Measurements from ENCODE around the gene NKAIN2. TPM values are rescaled to one million over a fixed set of nuclear protein-coding genes. Genes with fewer than 3 reads are reported as not detected.

NKAIN2 gene
- total and polyA plus RNA-seq, 9 of the 15 experiments (the other 6 are each of a cell fraction or from before 2014, with no cell fraction given) = not detected

GRCh38 chr6:123980311-123980710, 176.6 kb downstream of the NKAIN2 start:
- no peak overlapping the region for H2AFZ ChIP-seq (ENCODE audit: low read depth, low read length)
- H3K4me1 ChIP-seq (replicated peaks in 1 of 2; ENCODE audit: control insufficient read depth in 2 of 2, insufficient read depth in 2 of 2, low read length in 2 of 2) = no peaks in the 10 kb centered on the region
- no peak overlapping the region for H3K4me2 ChIP-seq (ENCODE audit: insufficient read depth, low read length)
- ChIA-PET POLR2A (no interaction called here), CTCF (ENCODE audit: low intra/inter-chr PET ratio) (no interaction called here)
- in situ Hi-C loops (cut with MboI) (no loop called here), intact Hi-C loops (cut with micrococcal nuclease) (no loop called here)
- no peaks in the 10 kb centered on the region for H3K9me3 ChIP-seq (replicated peaks; ENCODE audit: control insufficient read depth, insufficient read depth, low read depth, low read length)
- WGBS (ENCODE audit: insufficient coverage, low coverage, missing lambda C conversion rate) = 0% methylated on average over 2 of the region's 2 CpGs
- no peak for ATAC-seq
- no peak for DNase-seq (ENCODE audit: extremely low read depth in 1 of 4, low spot score in 3 of 4)
- H3K27ac ChIP-seq (ENCODE audit: extremely low read depth, low read depth, low read length) = no peak overlapping the region
- no peaks in the 10 kb centered on the region for H3K79me2 ChIP-seq (ENCODE audit: control insufficient read depth, insufficient read depth, low read length)
- TF ChIP-seq POLR2A (conservative IDR thresholded peaks at IDR 0.05) = no peak
- TF ChIP-seq ZNF444 (CRISPR knock-in tag; IDR thresholded peaks at IDR 0.05) = no peak
- TF ChIP-seq BHLHE40 (IDR thresholded peaks at IDR 0.05; ENCODE audit: low read length) = no peak
- TF ChIP-seq, protein P1, sequence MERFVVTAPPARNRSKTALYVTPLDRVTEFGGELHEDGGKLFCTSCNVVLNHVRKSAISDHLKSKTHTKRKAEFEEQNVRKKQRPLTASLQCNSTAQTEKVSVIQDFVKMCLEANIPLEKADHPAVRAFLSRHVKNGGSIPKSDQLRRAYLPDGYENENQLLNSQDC (CRISPR knock-in tag; IDR thresholded peaks at IDR 0.05) = no peak
- TF ChIP-seq, protein P2, sequence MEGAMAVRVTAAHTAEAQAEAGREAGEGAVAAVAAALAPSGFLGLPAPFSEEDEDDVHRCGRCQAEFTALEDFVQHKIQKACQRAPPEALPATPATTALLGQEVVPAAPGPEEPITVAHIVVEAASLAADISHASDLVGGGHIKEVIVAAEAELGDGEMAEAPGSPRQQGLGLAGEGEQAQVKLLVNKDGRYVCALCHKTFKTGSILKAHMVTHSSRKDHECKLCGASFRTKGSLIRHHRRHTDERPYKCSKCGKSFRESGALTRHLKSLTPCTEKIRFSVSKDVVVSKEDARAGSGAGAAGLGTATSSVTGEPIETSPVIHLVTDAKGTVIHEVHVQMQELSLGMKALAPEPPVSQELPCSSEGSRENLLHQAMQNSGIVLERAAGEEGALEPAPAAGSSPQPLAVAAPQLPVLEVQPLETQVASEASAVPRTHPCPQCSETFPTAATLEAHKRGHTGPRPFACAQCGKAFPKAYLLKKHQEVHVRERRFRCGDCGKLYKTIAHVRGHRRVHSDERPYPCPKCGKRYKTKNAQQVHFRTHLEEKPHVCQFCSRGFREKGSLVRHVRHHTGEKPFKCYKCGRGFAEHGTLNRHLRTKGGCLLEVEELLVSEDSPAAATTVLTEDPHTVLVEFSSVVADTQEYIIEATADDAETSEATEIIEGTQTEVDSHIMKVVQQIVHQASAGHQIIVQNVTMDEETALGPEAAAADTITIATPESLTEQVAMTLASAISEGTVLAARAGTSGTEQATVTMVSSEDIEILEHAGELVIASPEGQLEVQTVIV (CRISPR knock-in tag; IDR thresholded peaks at IDR 0.05; ENCODE audit: borderline replicate concordance) = no peak
- no peak for TF ChIP-seq LARP7 (IDR thresholded peaks at IDR 0.05)
- TF ChIP-seq, protein P3, sequence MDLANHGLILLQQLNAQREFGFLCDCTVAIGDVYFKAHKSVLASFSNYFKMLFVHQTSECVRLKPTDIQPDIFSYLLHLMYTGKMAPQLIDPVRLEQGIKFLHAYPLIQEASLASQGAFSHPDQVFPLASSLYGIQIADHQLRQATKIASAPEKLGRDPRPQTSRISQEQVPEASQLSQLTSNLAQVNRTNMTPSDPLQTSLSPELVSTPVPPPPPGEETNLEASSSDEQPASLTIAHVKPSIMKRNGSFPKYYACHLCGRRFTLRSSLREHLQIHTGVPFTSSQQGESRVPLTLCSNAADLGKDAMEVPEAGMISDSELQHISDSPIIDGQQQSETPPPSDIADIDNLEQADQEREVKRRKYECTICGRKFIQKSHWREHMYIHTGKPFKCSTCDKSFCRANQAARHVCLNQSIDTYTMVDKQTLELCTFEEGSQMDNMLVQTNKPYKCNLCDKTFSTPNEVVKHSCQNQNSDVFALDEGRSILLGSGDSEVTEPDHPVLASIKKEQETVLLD (IDR thresholded peaks at IDR 0.05) = no peak
- no peak for TF ChIP-seq ZNF280B (CRISPR knock-in tag; IDR thresholded peaks at IDR 0.05)
- TF ChIP-seq ZNF124 (CRISPR knock-in tag; IDR thresholded peaks at IDR 0.05) = no peak
- no peak for TF ChIP-seq GTF2A2 (tag; IDR thresholded peaks at IDR 0.05)
- no peak for TF ChIP-seq ZSCAN29 (IDR thresholded peaks at IDR 0.05)
- TF ChIP-seq PRMT5 (CRISPR knock-in tag; IDR thresholded peaks at IDR 0.05) = no peak
- no peak for TF ChIP-seq CBFB (CRISPR knock-in tag; IDR thresholded peaks at IDR 0.05)
- no peak for TF ChIP-seq HMG20B (CRISPR knock-in tag; IDR thresholded peaks at IDR 0.05)
- TF ChIP-seq ZEB2 (IDR thresholded peaks at IDR 0.05) = no peak
- TF ChIP-seq PHF21A (IDR thresholded peaks at IDR 0.05; ENCODE audit: borderline replicate concordance, low read depth) = no peak
- TF ChIP-seq ZBTB8A (IDR thresholded peaks at IDR 0.05; ENCODE audit: partially characterized antibody) = no peak
- no peak for TF ChIP-seq ELF1 (tag; IDR thresholded peaks at IDR 0.05)
- no TSS peak for BruUV-seq (replicated peaks)
- no peak overlapping the region for H3K9ac ChIP-seq (ENCODE audit: insufficient read depth in 1 of 2, low read depth in 2 of 2, low read length in 2 of 2)
- no peaks in the 10 kb centered on the region for H3K9me1 ChIP-seq (ENCODE audit: control insufficient read depth, insufficient read depth, low read length)
- no peaks in the 10 kb centered on the region for H3K36me3 ChIP-seq (ENCODE audit: control insufficient read depth, insufficient read depth, low read length)
- H3K4me3 ChIP-seq = no peak overlapping the region
- no peaks in the 10 kb centered on the region for H4K20me1 ChIP-seq (replicated peaks; ENCODE audit: control insufficient read depth, insufficient read depth, low read length)
- no peak for FAIRE-seq
- H3K27me3 ChIP-seq (ENCODE audit: control insufficient read depth in 2 of 2, insufficient read depth in 2 of 2, low read length in 2 of 2) = no peaks in the 10 kb centered on the region
